IMR-90 (cell line): ENCODE measurements around the gene MRTFA. TPM values are rescaled to one million over a fixed set of nuclear protein-coding genes. Genes with fewer than 3 reads are reported as not detected.

Experiments used
- ATAC-seq: fragments of 200-7000 bp; cut with Tn5 transposase; 2 replicates; pipeline ENCODE4 v1.9.1; 2020; ENCODE audit warnings: low read depth, mild to moderate bottlenecking, moderate library complexity
- BruUV-seq: library from RNA; stranded (reverse); fragments of 400-500 nt; replicated peaks from 2 replicates; lab custom pipeline; 2021; lab: Mats Ljungman, UMichigan
- CTCF ChIA-PET: fragments of 300-600 bp; formaldehyde crosslinking; extraction: SDS; loops from one replicate; lab custom pipeline; 2021; ENCODE audit warnings: antibody characterized with exemption; lab: Yijun Ruan, JAX
- POLR2A ChIA-PET: fragments of 300-600 bp; sonication (Branson Sonifier 250); formaldehyde crosslinking; loops from one replicate; lab custom pipeline; 2022; ENCODE audit warnings: antibody characterized with exemption; ENCODE audit not compliant: unreplicated experiment; lab: Charles Lee
- DNase-seq: peaks from one replicate; pipeline ENCODE4 v3.0.0; 2013
- H2AFZ ChIP-seq: replicated peaks from 2 replicates; pipeline ENCODE3; 2013; ENCODE audit warnings: low read length, mild to moderate bottlenecking; ENCODE audit not compliant: poor library complexity
- H2AK5ac ChIP-seq: 2 replicates; pipeline ENCODE4 v1.6.1; 2013; ENCODE audit warnings: low read depth, low read length, inconsistent platforms
- H2AK9ac ChIP-seq: replicated peaks from 2 replicates; pipeline ENCODE3; 2013; ENCODE audit warnings: mild to moderate bottlenecking, low read depth, low read length, moderate library complexity; ENCODE audit not compliant: poor library complexity
- H2BK120ac ChIP-seq: 2 replicates; pipeline ENCODE4 v1.6.1; 2013; ENCODE audit warnings: low read depth, low read length, inconsistent platforms
- H2BK15ac ChIP-seq: 3 replicates; pipeline ENCODE4 v1.6.1; 2013; ENCODE audit warnings: low read depth, low read length, inconsistent platforms
- H2BK20ac ChIP-seq: 2 replicates; pipeline ENCODE4 v1.6.1; 2013; ENCODE audit warnings: low read depth, mild to moderate bottlenecking, inconsistent platforms, low read length, moderate library complexity
- H2BK5ac ChIP-seq: 2 replicates; pipeline ENCODE4 v1.6.1; 2013; ENCODE audit warnings: mild to moderate bottlenecking, low read depth, low read length, inconsistent platforms; ENCODE audit not compliant: poor library complexity, severe bottlenecking
- H3K14ac ChIP-seq: replicated peaks from 2 replicates; pipeline ENCODE4 v1.6.1; 2013; ENCODE audit warnings: low read depth, low read length, inconsistent platforms
- H3K18ac ChIP-seq: 2 replicates; pipeline ENCODE4 v1.6.1; 2013; ENCODE audit warnings: low read depth, low read length, control low read depth
- H3K23ac ChIP-seq: 2 replicates; pipeline ENCODE4 v1.6.1; 2013; ENCODE audit warnings: low read depth, low read length, inconsistent platforms
- H3K27ac ChIP-seq: 2 replicates; pipeline ENCODE4 v1.5.1; 2013; ENCODE audit warnings: mild to moderate bottlenecking, control low read depth, low read length; ENCODE audit not compliant: insufficient read depth
- H3K27me3 ChIP-seq: 2 replicates; pipeline ENCODE4 v1.6.1; 2013; ENCODE audit warnings: low read length; ENCODE audit not compliant: control insufficient read depth, insufficient read depth
- H3K36me3 ChIP-seq: 2 replicates; pipeline ENCODE4 v1.6.1; 2013; ENCODE audit warnings: low read length, mixed read lengths; ENCODE audit not compliant: control insufficient read depth, insufficient read depth
- H3K4ac ChIP-seq: 2 replicates; pipeline ENCODE4 v1.6.1; 2013; ENCODE audit warnings: low read depth, low read length, inconsistent platforms
- H3K4me1 ChIP-seq: 2 replicates; pipeline ENCODE4 v1.6.1; 2013; ENCODE audit warnings: low read length, mixed read lengths; ENCODE audit not compliant: control insufficient read depth, insufficient read depth
- H3K4me2 ChIP-seq: 2 replicates; pipeline ENCODE4 v1.6.1; 2013; ENCODE audit warnings: low read depth, mild to moderate bottlenecking, control low read depth, low read length, moderate library complexity
- H3K4me3 ChIP-seq: 2 replicates; pipeline ENCODE4 v1.5.1; 2013; ENCODE audit warnings: low read depth, mild to moderate bottlenecking, control low read depth, low read length, moderate library complexity; ENCODE audit not compliant: insufficient read depth
- H3K56ac ChIP-seq: 2 replicates; pipeline ENCODE4 v1.6.1; 2013; ENCODE audit warnings: low read length, inconsistent platforms; ENCODE audit not compliant: insufficient read depth; ENCODE audit errors: extremely low read depth
- H3K79me1 ChIP-seq, 2 experiments: 2 replicates each; pipeline ENCODE4 v1.6.1; 2013; ENCODE audit warnings: low read length in 2 of 2, inconsistent platforms in 1 of 2, low read depth in 1 of 2
- H3K9ac ChIP-seq: 2 replicates; pipeline ENCODE4 v1.6.1; 2013; ENCODE audit warnings: low read depth, low read length, control low read depth
- H3K9me1 ChIP-seq: 2 replicates; pipeline ENCODE4 v1.6.1; 2013; ENCODE audit warnings: low read length, inconsistent platforms; ENCODE audit not compliant: insufficient read depth
- H3K9me3 ChIP-seq: 2 replicates; pipeline ENCODE4 v1.6.1; 2013; ENCODE audit warnings: low read length; ENCODE audit not compliant: control insufficient read depth, insufficient read depth
- H4K20me1 ChIP-seq: 2 replicates; pipeline ENCODE4 v1.6.1; 2013; ENCODE audit warnings: low read length, inconsistent platforms; ENCODE audit not compliant: insufficient read depth
- H4K5ac ChIP-seq: 2 replicates; pipeline ENCODE4 v1.6.1; 2013; ENCODE audit warnings: mild to moderate bottlenecking, low read depth, low read length, control low read depth
- H4K8ac ChIP-seq, 2 experiments: 2 replicates each; pipeline ENCODE4 v1.6.1; 2013; ENCODE audit warnings: low read depth in 2 of 2, low read length in 2 of 2, control low read depth in 1 of 2, inconsistent platforms in 1 of 2
- H4K91ac ChIP-seq: 2 replicates; pipeline ENCODE4 v1.6.1; 2013; ENCODE audit warnings: low read depth, low read length, inconsistent platforms; ENCODE audit not compliant: insufficient read depth
- FOS ChIP-seq: fragments of 150-350 bp; IDR thresholded peaks from 2 replicates; pipeline ENCODE4 v1.6.1; 2016; ENCODE audit warnings: low read depth, low read length
- MAFK ChIP-seq: IDR thresholded peaks from 2 replicates; pipeline ENCODE4 v1.6.1; 2012; ENCODE audit warnings: low read depth, low read length, improper control_type of control experiment
- WGBS, 2 experiments: methylation state at CpG; one replicate each; pipeline versions ENCODE4 v1.1.5 to v1.1.7; 2013; ENCODE audit warnings: missing lambda C conversion rate in 2 of 2; ENCODE audit not compliant: insufficient read length in 1 of 2; ENCODE audit errors: extremely low coverage in 2 of 2; 5-methylcytosine and 5-hydroxymethylcytosine counted together
- dilution Hi-C: fragments of 300-500 bp; cut with HindIII; formaldehyde crosslinking; loops from one replicate; pipeline ENCODE4 v1.14.3; 2018; ENCODE audit warnings: low sequenced_read_pairs; ENCODE audit not compliant: unreplicated experiment
- in situ Hi-C: fragments of 300-500 bp; cut with MboI; formaldehyde crosslinking; loops from 3 replicates; pipeline ENCODE4 v1.14.3; 2019; ENCODE audit warnings: low sequenced_read_pairs, inconsistent platforms, mixed read lengths
- intact Hi-C: fragments of 100-400 bp; cut with micrococcal nuclease; formaldehyde crosslinking; loops from 2 replicates; pipeline ENCODE4 v1.10.0; 2022
- polyA plus RNA-seq, 3 experiments: library from polyadenylated mRNA; depleted of rRNA; stranded (reverse); fragments of >200 nt; gene quantifications; 2 replicates each; pipeline ENCODE4 v1.2.3, GENCODE V29; 2012; ENCODE audit warnings: low replicate concordance in 1 of 3
- total RNA-seq: library from RNA; depleted of rRNA; stranded (reverse); fragments of >200 nt; gene quantifications from 2 replicates; pipeline ENCODE4 v1.2.3, GENCODE V29; 2012

The MRTFA gene
- total and polyA plus RNA-seq, 2 of the 4 experiments (the other 2 are of a cell fraction): 12.5 to 17.2 TPM

- Histone ChIP-seq H3K4me1 (peaks cover 33% of the 10 kb centered on the region), H2BK5ac (no peak overlapping the region), H3K27me3 (no peaks in the 10 kb centered on the region), H2BK15ac (0 out of 3 replicates have a peak overlapping the region, but pooled peaks have one; percentile 39), H3K4ac (peak overlapping the region; percentile 54; the same call in 1 of the 2 replicates), H3K56ac (no peak overlapping the region), H3K4me2 (no peak overlapping the region), H3K18ac (no peak overlapping the region), H3K9me1 (peaks cover 27% of the 10 kb centered on the region), H3K27ac (no peak overlapping the region), H3K4me3 (no peak overlapping the region), H3K36me3 (no peaks in the 10 kb centered on the region), H2AK9ac (no peak overlapping the region), H2AK5ac (0 out of 2 replicates have a peak overlapping the region, but pooled peaks have one; percentile 28), H4K8ac (no peak overlapping the region), H2BK120ac (peak overlapping the region; percentile 36; the same call in 1 of the 2 replicates), H2AFZ (no peak overlapping the region), H3K23ac (peak overlapping the region; percentile 67), H3K9me3 (no peaks in the 10 kb centered on the region), H3K9ac (no peak overlapping the region), H2BK20ac (peak overlapping the region; percentile 76), H4K20me1 (no peaks in the 10 kb centered on the region), H3K79me1 (peaks cover 40 to 80% of the 10 kb centered on the region in 2 experiments), H4K91ac (peak overlapping the region; percentile 54; the same call in 1 of the 2 replicates), H3K14ac (peak overlapping the region; percentile 53; the same call in 1 of the 2 replicates), H4K5ac (no peak overlapping the region)
- dilution Hi-C loops: no loop called here
- intact Hi-C loops: no loop called here
- ATAC-seq (no peak), DNase-seq (no peak)
- CTCF ChIA-PET: interaction anchor here (0.6 kb wide), 1 partner anchor 10 kb away, joined by 3 read pairs; no protein-coding TSS in a partner anchor
- POLR2A ChIA-PET: no interaction called here
- BruUV-seq: no TSS peak
- in situ Hi-C loops: no loop called here
- WGBS, 2 experiments: 80% methylated on average over 1 of the region's 3 CpGs; no CpG with 5 or more reads in 1 of the 2 experiments
- TF ChIP-seq FOS: no peak
- TF ChIP-seq MAFK: peak; percentile 89
These were observed 129.8 kb downstream of the MRTFA start for GRCh38 chr22:40506762-40507161.
